HG03354 (cell line): ENCODE measurements around the gene EGFL8.
"Not testable (repeated sequence)": the region's sequence is repeated elsewhere in the genome, so short reads cannot be mapped to it uniquely, and the experiment has no call there.

Experiments
- ATAC-seq: cut with Tn5 transposase; IDR thresholded peaks from one replicate; pipeline ENCODE4 v1.9.1; 2021; ENCODE audit warnings: mild to moderate bottlenecking; ENCODE audit not compliant: unreplicated experiment, poor library complexity, severe bottlenecking

EGFL8 gene

DNA sequence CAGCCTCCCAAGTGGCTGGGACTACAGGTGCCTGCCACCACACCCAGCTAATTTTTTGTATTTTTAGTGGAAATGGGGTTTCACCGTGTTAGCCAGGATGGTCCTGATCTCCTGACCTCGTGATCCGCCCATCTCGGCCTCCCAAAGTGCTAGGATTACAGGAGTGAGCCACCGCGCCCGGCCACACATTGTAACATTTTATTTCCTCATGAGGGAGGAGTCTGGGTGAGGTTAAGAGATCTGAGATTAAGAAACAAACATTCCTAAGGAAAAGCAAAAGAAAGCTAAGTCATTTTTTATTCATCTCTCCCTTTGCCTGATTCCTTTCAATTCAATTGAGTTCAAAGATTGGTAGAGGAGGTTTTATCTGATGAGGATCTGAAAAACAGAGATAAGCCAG is 20.2 kb upstream of the EGFL8 start:
- not testable (repeated sequence) for ATAC-seq

DNA sequence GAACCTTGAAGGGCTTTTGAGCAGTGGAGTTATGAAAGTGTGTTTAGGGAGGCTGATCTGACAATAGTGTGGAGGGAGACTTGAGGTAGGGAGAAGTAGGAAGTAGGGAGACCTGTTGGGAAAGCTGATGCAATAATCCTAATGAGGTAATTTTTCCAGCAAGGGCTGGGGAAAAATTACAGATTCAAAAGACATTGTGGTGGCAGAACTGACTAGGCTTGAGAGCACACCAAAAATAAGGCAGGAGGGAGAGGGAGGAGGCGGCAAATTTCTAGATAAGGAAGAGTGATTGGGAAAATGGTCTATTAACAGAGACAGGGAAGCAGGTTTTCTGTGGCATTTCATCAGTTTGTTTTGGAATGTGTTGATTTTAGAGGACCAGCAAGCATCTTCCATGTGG is 18.1 kb upstream of the EGFL8 start:
- ATAC-seq = no peak

DNA sequence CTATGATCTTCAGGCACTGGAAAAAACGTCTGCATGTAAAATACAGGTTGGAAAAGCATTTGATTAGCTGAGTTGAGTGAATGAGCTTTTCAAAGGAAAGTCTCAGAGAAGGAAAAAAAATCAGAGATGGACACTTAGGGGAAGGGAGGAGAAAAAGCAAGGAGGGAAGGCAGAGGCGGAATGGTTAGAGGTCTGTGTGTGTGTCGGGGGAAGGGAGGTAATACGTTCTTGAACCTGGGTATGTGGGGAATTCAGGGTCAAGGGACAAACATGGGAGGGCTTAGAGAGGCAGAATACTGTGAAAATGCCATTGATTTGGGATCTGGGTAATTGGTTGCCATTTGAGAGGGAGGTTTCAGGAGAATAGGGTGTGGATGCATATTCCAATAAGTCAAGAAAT is 17.7 kb upstream of the EGFL8 start:
- ATAC-seq = no peak

DNA sequence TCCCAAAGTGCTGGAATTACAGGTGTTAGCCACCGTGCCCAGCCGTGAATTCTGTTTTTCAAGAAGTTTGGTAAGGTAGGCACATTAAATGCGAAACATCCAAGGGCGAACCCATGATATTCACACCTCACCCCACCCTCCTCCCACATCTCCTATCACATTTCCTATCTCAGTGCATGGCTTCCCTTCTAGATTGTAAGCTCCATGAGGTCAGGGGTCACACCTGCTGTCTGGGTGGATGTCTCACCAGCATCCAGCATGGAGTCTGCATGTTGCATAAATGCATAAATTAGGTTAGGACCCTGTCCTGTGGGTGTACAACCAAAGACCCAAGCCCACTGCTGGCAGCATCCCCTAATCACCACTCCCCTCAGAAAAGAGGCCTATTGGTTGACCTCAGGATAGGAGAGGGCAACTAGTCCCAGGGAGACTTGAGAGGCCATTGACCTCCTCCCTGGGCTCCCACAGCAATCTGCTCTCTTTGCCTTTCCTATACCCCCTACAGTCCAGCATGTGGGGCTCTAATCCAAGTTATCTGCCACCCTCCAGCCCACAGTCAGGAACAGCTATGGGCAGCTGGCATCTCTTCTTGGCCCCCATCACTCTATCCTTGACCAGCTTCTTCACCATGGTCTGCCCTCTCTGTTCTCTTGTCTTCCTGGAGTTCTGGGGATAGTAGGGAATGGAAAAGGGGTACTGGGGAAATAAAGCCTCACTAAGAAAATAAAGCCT is 16.8 kb upstream of the EGFL8 start:
- ATAC-seq = no peak

DNA sequence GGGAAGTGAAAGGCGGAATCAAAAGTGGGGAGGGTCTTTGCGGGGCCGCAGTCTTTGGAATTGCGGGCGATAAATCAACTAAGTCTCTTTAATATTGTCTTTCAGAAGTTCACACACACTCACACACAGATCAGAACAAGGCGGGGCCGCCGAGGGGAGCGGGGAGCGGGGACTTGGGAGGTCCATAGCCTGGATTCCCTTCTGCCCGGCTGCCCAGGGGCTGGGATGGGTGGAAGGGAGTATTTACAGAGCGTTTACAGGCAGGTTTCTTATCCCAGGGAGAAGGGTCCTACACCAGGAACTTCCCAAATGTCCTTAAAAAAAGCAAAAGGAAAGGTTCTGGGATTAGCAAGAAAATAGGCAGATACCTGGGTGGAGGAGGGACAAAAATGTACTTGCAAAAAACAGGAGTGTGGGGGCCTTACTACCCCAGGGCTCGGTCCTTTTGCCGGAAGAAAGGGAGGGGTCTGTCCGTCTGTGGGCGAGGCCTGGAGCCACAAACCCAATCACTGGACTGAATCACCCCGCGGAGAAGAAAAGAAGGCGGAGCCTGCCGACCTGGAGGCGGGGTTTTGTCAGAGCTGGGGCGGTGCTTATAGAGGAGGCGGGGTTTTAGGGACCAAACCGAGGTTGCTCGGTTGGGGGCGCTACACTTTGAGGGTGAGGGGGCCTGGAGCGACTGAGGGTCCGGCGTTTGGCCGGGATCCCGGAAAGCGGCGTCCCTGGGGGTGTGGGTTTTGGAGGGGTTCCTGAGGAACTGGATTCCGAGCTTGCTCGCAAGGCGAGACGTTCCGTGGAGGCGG is 15.9 kb upstream of the EGFL8 start:
- no peak for ATAC-seq

DNA sequence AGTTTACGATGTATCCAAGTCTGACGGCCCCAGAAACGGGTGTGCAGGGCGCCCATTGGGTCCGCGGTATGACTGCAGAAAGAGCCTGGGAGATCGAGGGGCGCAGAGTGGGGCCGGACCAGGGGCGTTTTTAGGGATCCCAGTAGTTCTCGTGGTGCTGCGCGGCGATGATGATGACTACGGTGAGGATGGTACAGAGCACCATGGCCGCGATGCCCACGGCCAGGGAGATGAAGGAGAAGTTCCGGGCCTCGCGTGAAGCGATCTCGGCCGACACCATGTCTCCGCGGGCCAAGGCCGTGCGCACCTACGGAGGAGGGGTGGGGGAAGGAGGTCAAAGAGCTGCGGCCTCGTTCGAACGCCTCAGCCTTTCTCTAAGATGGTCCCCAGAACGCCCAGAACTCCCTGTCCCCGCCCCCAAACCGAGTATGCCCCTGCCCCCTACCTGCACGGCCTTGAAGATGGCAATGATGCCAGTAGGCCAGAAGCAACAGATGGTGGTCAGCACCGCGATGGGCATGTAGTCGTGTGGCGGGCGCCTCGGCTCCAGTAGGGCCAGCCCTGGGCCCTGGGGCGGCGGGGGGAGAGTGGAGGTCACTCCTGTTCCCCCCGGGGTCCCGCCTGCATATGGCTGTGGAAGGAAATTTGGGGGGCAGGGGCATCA is 15.2 kb upstream of the EGFL8 start:
- ATAC-seq = no peak

DNA sequence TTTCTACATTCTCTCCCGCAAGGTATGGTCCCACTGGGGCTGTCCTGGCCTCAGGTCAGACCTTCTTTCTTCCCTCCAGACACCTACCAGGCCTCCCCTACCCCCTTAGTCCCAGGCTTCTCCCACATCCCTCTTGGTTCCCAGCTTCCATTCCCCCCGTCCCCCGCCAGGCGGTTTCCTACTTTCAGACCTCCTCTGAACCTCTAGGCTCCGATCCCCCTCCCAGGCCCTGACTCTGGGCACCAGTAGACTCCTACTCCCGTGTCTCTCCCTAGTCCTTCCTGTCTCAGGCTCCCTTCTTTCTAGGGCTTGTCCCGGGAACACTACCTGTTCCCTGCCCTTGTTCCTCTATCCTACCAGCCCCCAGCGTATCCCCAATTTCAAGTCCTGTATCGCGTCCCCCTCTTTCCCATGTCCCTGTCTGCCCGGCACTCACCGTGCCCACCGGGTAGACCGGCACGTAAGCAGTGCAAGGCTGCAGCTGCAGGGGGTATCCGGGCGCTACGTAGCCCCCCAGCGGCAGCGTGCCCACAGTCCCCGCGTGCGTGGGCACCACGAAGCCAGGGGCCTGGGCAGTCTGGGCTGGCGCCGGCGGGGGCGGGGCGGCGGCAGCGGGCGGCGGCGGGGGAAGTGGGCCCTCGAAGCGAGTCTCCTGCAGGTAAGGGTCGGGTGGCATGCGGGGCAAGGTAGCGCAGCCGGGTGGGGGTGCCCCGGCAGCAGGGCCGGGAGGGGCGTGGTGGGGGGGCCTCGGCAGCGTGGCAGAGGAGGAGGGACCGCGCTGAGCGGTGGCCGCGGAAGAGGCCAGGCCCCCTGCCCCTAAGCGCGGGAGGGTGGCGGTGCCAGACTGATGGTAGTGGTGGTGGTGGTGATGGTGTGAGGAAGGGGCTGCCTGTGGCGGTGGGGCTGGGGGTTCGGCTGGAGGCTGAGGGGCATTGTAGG is 14.2 kb upstream of the EGFL8 start:
- no peak for ATAC-seq

DNA sequence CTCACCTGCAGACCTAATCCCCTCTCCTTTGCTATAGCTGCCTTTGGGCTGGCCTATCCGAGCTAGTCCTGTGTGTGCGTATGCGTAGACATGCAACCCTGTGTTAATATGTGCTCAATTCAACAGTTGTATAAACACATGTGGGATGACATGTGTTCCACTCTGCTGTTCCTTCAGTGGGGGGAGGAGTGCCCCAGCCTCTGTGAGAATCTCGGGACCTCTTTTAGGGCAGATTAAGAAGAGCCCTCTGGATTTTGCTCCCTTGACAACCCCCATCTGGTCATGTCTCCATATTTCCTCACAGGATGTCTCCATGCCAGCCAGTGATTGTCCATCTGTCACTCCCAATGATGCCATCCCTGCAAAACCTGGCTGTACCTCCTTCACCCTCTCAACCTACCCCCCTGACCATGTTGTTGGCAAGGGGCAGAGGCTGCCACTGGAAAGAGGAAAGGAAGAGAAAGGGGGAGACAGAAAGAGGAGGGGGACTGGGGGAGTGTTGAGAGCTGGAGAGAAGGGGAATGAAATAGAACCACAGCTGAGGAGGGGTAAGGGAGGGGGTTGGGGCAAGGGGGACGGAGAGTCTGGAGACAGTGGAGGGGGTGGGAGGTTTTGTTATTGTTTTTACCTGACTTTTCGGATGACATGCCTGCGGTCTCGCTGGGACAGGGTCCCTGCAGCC is 13.1 kb upstream of the EGFL8 start:
- ATAC-seq = no peak

DNA sequence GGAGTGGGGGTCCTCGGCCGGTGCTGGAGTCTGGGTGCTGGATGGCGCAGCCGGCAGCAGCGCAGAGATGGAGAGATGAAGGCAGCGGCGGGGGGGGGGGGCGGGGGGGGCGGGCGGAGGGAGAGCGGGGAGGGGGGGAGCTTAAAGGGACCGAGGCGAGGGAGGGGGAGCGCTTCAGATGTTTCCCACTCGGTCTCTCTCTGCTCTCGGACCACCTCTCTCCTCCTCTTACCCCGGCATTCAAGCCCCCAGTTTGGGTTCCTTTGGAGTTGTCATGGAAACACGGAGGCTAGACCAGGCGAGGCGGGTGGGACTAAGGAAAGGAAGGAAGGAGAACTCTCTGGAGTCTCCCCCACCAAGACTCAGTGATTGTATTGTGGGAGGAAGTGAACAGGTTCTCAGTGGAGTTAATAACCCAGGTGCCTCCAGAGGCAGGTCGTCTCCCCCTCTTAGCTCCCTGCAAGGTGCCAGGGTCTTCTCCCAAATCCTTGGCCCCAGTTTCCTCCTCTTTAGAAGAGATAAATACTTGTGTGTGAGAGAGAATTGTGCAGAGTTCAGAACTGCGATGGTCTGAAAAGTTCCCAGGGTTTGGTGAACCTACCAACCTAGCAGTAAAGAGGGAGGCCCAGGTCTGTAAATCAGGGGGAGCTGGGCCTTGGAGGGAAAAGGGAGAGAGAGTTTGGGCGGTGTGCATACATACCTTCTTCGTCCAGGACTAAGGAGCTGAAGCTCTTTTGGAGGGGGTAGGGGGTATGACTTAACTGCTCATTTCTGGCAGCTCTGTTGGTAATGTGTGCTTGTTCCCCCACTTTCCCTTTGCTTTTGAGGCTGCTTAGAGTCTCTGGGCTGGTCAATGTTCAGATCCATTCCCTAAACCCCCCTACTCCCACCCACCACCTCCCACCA is 12.3 kb upstream of the EGFL8 start, which contains the start of gene PRRT1:
Gene PRRT1 (minus strand): TSS at position 77 of the 906 bp plus-strand sequence. CDS start 112 bp downstream, outside the sequence.
- ATAC-seq = no peak

DNA sequence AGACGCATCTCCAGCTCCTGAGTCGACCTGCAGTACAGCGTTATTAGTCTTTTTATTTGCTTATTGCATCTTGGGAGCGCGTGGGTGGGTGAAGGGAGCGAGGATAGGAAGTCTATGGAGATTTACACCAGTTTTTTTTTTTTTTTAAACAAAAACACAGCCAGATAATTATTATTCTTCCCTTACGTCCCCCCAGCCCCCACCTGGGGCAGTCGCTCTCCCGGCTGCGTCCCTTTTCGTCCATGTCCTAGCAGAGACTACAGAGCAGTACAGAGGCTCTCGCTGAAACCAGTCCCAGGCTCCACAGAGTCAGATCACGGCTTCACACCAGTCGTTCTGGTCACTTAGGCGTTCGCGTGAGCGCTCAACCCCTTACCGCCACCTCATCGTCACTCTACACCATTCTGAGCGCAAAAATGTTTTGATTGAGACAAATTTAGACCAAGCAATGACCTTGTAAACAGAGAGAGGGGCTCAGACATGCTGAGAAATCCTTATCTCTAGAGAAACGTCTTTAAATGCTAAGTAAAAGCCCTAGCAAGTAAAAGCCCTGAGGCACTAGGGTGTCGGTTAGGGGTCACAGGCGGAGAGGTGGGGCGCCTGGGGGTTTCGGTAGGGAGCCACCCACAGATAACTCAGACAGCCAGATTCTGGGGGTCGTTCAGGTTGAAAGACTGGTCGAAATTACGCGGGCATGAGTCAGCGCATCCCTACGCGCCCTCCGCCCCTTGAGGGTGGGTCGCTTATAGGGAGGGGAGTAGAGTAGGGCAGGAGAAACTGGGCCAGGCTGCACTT is 11.4 kb upstream of the EGFL8 start:
- ATAC-seq = no peak

DNA sequence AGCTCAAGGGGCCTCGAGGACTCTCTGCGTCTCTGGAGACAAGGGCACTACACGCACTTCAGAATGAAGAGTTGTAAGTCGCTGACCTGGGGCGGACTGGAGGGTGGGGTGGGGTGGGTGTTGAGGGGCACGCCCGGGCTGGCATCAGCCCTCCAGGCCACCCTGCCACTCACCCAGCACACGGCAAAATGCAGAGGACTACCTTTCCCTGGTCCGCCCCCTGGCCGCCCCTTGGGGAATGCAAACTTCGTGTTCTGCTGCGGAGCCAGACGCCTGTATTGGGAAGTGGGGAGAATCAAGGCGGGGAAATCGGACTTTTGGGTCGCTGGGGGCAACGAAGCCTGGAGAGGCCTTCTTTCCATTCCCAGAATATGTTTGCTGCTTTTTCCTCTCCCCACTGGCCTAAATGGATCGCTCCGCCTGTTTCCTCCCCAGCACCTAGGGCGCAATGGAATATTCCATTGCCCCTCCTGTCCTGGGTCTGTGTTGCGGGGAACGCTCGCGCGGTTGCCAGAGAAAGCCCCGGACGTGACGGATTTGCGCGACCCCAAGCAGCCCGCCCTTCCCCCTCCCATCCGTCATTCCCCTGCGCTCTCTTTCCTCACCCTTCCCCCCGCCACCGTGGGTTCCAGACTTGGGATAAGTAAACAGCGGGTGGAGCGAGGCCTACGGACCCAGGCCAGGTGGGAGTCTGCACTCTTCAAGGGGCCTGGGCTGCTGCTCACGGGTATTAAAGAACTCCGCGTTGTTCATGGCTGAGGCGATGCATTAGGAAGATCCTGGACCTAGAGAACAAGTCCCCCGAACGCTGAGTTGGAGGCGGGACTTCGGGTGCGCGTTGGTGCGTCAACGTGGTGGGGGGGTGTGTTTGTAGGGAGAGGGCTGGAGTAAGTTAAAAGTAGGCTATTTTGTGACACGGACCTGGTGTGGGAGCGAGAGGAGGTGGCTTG is 10.6 kb upstream of the EGFL8 start, which contains the start of gene PPT2:
Gene PPT2 (plus strand): TSS at position 578 of the 950 bp plus-strand sequence. CDS start 454 bp downstream, outside the sequence.
- ATAC-seq = peak; percentile 38

DNA sequence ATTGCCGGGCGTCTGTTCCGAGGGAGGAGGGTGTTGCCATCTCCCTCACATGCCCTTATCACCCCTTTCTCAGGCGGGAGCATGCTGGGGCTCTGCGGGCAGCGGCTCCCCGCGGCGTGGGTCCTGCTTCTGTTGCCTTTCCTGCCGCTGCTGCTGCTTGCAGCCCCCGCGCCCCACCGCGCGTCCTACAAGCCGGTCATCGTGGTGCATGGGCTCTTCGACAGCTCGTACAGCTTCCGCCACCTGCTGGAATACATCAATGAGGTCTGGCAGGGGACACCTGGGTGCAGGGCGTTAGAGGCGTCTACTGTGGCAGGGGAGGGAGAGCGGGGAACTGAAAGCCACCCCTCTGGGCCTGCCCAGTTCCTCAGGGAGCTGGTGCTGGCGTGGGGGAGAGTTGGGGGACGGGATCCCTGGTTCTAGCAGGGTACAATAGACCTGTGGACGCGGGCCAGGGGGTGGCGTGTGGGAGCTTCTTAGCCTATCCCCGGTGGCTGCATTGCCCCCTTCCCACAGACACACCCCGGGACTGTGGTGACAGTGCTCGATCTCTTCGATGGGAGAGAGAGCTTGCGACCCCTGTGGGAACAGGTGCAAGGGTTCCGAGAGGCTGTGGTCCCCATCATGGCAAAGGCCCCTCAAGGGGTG is 9.8 kb upstream of the EGFL8 start:
- peak; percentile 74 for ATAC-seq

DNA sequence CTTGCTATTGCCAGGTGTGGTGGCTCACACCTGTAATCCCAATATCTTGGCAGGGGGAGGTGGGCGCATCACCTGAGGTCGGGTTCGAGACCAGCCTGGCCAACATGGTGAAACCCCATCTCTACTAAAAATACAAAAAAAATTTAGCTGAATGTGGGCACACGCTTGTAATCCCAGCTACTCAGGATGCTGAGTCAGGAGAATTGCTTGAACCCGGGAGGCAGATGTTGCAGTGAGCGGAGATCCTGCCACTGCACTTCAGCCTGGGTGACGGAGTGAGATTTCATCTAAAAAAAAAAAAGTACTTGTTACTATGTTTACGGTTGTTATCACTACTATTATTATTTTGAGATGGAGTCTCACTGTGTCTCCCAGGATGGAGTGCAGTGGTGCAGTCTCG is 7.5 kb upstream of the EGFL8 start:
- ATAC-seq = no peak

DNA sequence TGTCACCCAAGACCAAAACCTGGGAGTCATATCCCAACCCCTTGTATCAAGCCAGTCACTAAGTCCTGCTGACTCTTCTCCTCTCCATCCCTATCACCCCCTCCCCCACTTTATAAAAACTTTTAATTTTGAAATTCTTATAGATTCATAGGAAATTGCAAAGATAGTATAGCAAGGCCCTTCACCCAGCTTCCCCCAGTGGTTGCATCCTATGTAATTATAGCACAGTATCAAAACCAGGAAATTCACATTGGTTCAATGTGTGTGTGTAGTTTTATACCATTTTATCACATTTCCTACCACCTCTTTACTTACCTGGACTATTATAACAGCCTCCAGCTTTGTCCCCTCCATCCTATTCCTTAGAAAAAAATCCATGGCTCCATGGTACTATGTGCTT is 6.3 kb upstream of the EGFL8 start:
- ATAC-seq = no peak

DNA sequence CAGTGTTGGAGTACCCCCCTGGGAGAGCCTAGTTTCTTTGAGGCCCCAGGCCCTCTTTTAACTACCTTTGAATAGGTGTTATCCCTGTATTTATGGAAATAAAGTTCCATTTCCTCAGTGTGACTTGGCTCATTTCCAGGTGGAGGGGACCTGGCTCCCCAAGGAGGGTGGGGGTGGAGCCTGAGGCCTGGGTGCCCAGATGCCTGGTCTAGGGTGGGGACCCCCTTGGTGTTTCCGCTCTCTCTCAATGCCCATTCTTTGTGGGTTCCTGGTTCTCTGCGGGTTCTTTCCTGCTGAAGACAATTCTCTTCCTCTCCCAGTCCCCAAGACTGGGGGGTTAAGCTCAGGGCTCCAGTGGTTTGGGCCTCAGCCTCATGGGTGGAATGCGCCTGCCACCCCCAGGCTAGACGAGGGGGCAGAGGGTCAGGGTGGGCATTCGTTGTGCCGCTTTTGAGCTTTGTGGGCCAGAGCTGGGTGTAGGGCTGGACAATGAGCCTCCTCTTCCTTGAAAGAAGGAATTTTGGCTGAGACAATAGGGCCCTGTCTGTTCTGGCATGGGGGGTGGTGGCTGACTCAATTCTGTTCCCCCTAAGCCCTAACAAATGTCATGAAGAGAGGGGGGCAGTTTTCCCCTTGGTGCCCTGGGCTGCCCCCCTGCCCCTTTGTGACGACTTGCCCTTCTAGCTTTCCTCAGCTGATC is 686 bp upstream of the EGFL8 start:
- no peak for ATAC-seq
